Neural progenitor cell (in vitro differentiated cells): ENCODE measurements around the gene OAS1. TPM values are rescaled to one million over a fixed set of nuclear protein-coding genes. Genes with fewer than 3 reads are reported as not detected.

ENCODE experiments used
- DNase-seq: peaks from one replicate; pipeline ENCODE4 v3.0.0-alpha.2; 2016; ENCODE audit warnings: low spot score
- H2AFZ ChIP-seq: fragments of 200-600 bp; sonication (generic); replicated peaks from 2 replicates; pipeline ENCODE4 v1.6.1; 2016; ENCODE audit warnings: antibody characterized with exemption
- H3F3A ChIP-seq: fragments of 200-600 bp; sonication (generic); 2 replicates; pipeline ENCODE4 v1.6.1; 2016; ENCODE audit warnings: antibody characterized with exemption, low read depth
- H3K27ac ChIP-seq: fragments of 200-600 bp; sonication (generic); 2 replicates; pipeline ENCODE4 v1.5.1; 2016; ENCODE audit warnings: mild to moderate bottlenecking
- H3K27me3 ChIP-seq: fragments of 200-600 bp; sonication (generic); 2 replicates; pipeline ENCODE4 v1.6.1; 2016; ENCODE audit warnings: mild to moderate bottlenecking, moderate library complexity
- H3K36me3 ChIP-seq: fragments of 200-600 bp; sonication (generic); 2 replicates; pipeline ENCODE4 v1.5.1; 2016
- H3K4me1 ChIP-seq: fragments of 200-600 bp; sonication (generic); 2 replicates; pipeline ENCODE4 v1.6.1; 2016; ENCODE audit warnings: mixed run types
- H3K4me2 ChIP-seq: fragments of 200-600 bp; sonication (generic); 2 replicates; pipeline ENCODE4 v1.6.1; 2016
- H3K4me3 ChIP-seq: fragments of 200-600 bp; sonication (generic); 2 replicates; pipeline ENCODE4 v1.5.1; 2016
- H3K79me2 ChIP-seq: fragments of 200-600 bp; sonication (generic); 2 replicates; pipeline ENCODE4 v1.6.1; 2016; ENCODE audit warnings: low read depth
- H3K9ac ChIP-seq: fragments of 200-600 bp; sonication (generic); 2 replicates; pipeline ENCODE4 v1.6.1; 2016
- H3K9me3 ChIP-seq: fragments of 200-600 bp; sonication (generic); 2 replicates; pipeline ENCODE4 v1.5.1; 2016; ENCODE audit warnings: low read depth
- H4K20me1 ChIP-seq: fragments of 200-600 bp; sonication (generic); 2 replicates; pipeline ENCODE4 v1.6.1; 2016; ENCODE audit warnings: low read depth
- H3K27ac Mint-ChIP-seq: 3 replicates; pipeline ENCODE4 v1.8.0; 2021; ENCODE audit warnings: mixed read lengths
- H3K27me3 Mint-ChIP-seq: 2 replicates; pipeline ENCODE4 v1.8.0; 2022; ENCODE audit warnings: low read depth, mild to moderate bottlenecking, inconsistent platforms, moderate library complexity, mixed read lengths; ENCODE audit not compliant: insufficient read depth
- H3K36me3 Mint-ChIP-seq: 3 replicates; pipeline ENCODE4 v1.8.0; 2021; ENCODE audit warnings: mixed read lengths
- H3K4me1 Mint-ChIP-seq: 3 replicates; pipeline ENCODE4 v1.8.0; 2021; ENCODE audit warnings: mixed read lengths
- H3K4me3 Mint-ChIP-seq: 3 replicates; pipeline ENCODE4 v1.8.0; 2021; ENCODE audit warnings: mild to moderate bottlenecking, moderate library complexity, mixed read lengths
- H3K9me3 Mint-ChIP-seq: 3 replicates; pipeline ENCODE4 v1.8.0; 2020; ENCODE audit warnings: mixed read lengths
- CTCF ChIP-seq: fragments of 200-600 bp; sonication (generic); IDR thresholded peaks from 2 replicates; pipeline ENCODE4 v1.5.1; 2017; ENCODE audit warnings: antibody characterized with exemption, mild to moderate bottlenecking
- EZH2 ChIP-seq: fragments of 200-600 bp; sonication (generic); IDR thresholded peaks from 2 replicates; pipeline ENCODE4 v1.6.1; 2017; ENCODE audit warnings: antibody characterized with exemption, mild to moderate bottlenecking, moderate library complexity
- EZH2phosphoT487 ChIP-seq: fragments of 200-600 bp; sonication (generic); IDR thresholded peaks from 2 replicates; pipeline ENCODE4 v1.6.1; 2017; ENCODE audit warnings: antibody characterized with exemption
- total RNA-seq: library from RNA; depleted of rRNA; stranded (reverse); fragments of >200 nt; gene quantifications from 2 replicates; pipeline ENCODE4 v1.2.3, GENCODE V29; 2015; ENCODE audit warnings: low replicate concordance

The OAS1 gene
- total RNA-seq, 1 donor from 2014 or later: not detected

GRCh38 chr12:112964067-112964670, 57.4 kb downstream of the OAS1 start:
- no peak overlapping the region for H3K27ac ChIP-seq
- H2AFZ ChIP-seq: no peak overlapping the region
- H3K27me3 Mint-ChIP-seq: peaks cover 3% of the 10 kb centered on the region
- H3K4me1 ChIP-seq: no peaks in the 10 kb centered on the region
- H3K36me3 Mint-ChIP-seq: no peaks in the 10 kb centered on the region
- H3K27ac Mint-ChIP-seq: no peak overlapping the region
- TF ChIP-seq EZH2phosphoT487 (no peak), EZH2 (no peak), CTCF (no peak)
- no peak overlapping the region for H3K4me2 ChIP-seq
- no peaks in the 10 kb centered on the region for H3K36me3 ChIP-seq
- H3F3A ChIP-seq: no peaks in the 10 kb centered on the region
- no peak overlapping the region for H3K4me3 Mint-ChIP-seq
- H4K20me1 ChIP-seq: no peaks in the 10 kb centered on the region
- H3K4me1 Mint-ChIP-seq: no peaks in the 10 kb centered on the region
- DNase-seq: no peak
- no peak overlapping the region for H3K9ac ChIP-seq
- H3K9me3 Mint-ChIP-seq: peaks cover 11% of the 10 kb centered on the region
- H3K27me3 ChIP-seq: no peaks in the 10 kb centered on the region
- H3K9me3 ChIP-seq: no peaks in the 10 kb centered on the region
- H3K4me3 ChIP-seq: no peak overlapping the region
- no peaks in the 10 kb centered on the region for H3K79me2 ChIP-seq

DNA sequence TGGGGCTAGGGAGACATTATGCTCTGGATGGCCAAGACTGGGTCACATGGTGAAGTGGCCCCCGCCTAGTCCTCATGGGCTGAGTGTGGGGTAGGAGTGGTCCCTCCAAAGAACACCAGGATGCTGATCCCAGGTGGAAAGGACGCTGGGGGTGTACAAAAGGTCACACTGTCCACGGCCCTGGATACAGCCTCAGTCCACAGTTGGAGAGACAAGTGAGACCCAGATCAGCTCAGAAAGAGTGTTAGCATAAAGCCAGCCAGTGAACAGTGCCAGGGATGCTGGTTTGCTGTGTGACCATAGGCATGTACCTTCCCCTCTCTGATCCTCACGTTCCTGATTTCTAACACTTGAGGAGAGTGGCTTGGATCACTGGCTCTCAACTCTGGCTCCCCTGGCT, 58.2 kb downstream of the OAS1 start:
- H3K27ac ChIP-seq: no peak overlapping the region
- no peaks in the 10 kb centered on the region for H3K36me3 ChIP-seq
- H3K9me3 Mint-ChIP-seq: peaks cover 4% of the 10 kb centered on the region
- DNase-seq: no peak
- H3K9me3 ChIP-seq: no peaks in the 10 kb centered on the region
- no peaks in the 10 kb centered on the region for H3K4me1 Mint-ChIP-seq
- no peaks in the 10 kb centered on the region for H4K20me1 ChIP-seq
- H2AFZ ChIP-seq: no peak overlapping the region
- H3K4me3 ChIP-seq: no peak overlapping the region
- no peak overlapping the region for H3K4me3 Mint-ChIP-seq
- no peak overlapping the region for H3K27ac Mint-ChIP-seq
- no peak overlapping the region for H3K9ac ChIP-seq
- H3K27me3 Mint-ChIP-seq: peaks cover 3% of the 10 kb centered on the region
- H3K79me2 ChIP-seq: no peaks in the 10 kb centered on the region
- H3K4me1 ChIP-seq: no peaks in the 10 kb centered on the region
- H3K4me2 ChIP-seq: no peak overlapping the region
- H3K36me3 Mint-ChIP-seq: no peaks in the 10 kb centered on the region
- no peak for TF ChIP-seq EZH2phosphoT487
- TF ChIP-seq CTCF: no peak
- no peak for TF ChIP-seq EZH2
- no peaks in the 10 kb centered on the region for H3K27me3 ChIP-seq
- H3F3A ChIP-seq: no peaks in the 10 kb centered on the region

- H3K4me3 ChIP-seq: no peak overlapping the region
- Mint-ChIP-seq H3K27ac (no peak overlapping the region), H3K27me3 (peaks cover 3% of the 10 kb centered on the region), H3K9me3 (peaks cover 3% of the 10 kb centered on the region), H3K36me3 (no peaks in the 10 kb centered on the region), H3K4me3 (no peak overlapping the region), H3K4me1 (no peaks in the 10 kb centered on the region)
- H3K27me3 ChIP-seq: no peaks in the 10 kb centered on the region
- H4K20me1 ChIP-seq: no peaks in the 10 kb centered on the region
- H2AFZ ChIP-seq: no peak overlapping the region
- H3K9me3 ChIP-seq: no peaks in the 10 kb centered on the region
- no peaks in the 10 kb centered on the region for H3F3A ChIP-seq
- no peak for TF ChIP-seq EZH2phosphoT487
- TF ChIP-seq EZH2: no peak
- no peak for TF ChIP-seq CTCF
- no peak overlapping the region for H3K27ac ChIP-seq
- H3K36me3 ChIP-seq: no peaks in the 10 kb centered on the region
- no peak overlapping the region for H3K9ac ChIP-seq
- H3K79me2 ChIP-seq: no peaks in the 10 kb centered on the region
- no peak for DNase-seq
- no peaks in the 10 kb centered on the region for H3K4me1 ChIP-seq
- H3K4me2 ChIP-seq: no peak overlapping the region
Measured at GRCh38 chr12:112965643-112966042, 58.9 kb downstream of the OAS1 start.
